ENCODE measurements around the gene HYAL1.

HYAL1 gene

DNA sequence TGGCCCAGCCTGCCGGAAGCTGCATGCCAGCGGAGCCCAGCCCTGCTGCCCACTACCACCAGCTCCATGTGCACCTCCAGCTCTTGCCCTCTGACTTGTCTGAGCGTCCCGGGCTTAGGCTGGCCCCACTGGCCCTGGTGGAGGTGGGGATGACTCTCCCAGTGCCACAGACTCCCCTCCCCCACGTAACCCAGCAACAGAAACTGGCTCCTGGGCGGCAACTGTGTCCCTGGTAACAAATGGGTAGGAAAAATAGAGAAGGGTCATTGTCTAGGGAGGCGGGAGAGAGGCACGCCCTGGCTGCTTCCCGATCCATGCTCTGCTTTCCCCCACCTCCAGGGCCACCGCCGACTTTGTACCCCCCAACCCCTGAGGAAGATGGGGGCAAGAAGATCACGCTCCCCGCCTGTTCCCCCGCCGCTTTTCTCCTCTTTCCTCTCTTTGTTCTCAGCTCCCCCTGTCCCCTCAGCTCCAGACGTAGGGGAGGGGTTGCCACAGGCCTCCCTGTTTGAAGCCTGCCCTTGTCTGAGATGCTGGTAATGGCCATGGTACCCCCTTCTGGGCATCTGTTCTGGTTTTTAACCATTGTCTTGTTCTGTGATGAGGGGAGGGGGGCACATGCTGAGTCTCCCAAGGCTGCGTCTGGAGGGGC, 45.2 kb downstream of the HYAL1 start:
- no peak overlapping the region for H3K27ac Mint-ChIP-seq
- H3K9me3 Mint-ChIP-seq = no peaks in the 10 kb centered on the region
- H3K4me3 Mint-ChIP-seq = no peak overlapping the region
- no peaks in the 10 kb centered on the region for H3K27me3 Mint-ChIP-seq
- peaks cover 2% of the 10 kb centered on the region for H3K36me3 Mint-ChIP-seq
- peaks cover 8% of the 10 kb centered on the region for H3K4me1 Mint-ChIP-seq

DNA sequence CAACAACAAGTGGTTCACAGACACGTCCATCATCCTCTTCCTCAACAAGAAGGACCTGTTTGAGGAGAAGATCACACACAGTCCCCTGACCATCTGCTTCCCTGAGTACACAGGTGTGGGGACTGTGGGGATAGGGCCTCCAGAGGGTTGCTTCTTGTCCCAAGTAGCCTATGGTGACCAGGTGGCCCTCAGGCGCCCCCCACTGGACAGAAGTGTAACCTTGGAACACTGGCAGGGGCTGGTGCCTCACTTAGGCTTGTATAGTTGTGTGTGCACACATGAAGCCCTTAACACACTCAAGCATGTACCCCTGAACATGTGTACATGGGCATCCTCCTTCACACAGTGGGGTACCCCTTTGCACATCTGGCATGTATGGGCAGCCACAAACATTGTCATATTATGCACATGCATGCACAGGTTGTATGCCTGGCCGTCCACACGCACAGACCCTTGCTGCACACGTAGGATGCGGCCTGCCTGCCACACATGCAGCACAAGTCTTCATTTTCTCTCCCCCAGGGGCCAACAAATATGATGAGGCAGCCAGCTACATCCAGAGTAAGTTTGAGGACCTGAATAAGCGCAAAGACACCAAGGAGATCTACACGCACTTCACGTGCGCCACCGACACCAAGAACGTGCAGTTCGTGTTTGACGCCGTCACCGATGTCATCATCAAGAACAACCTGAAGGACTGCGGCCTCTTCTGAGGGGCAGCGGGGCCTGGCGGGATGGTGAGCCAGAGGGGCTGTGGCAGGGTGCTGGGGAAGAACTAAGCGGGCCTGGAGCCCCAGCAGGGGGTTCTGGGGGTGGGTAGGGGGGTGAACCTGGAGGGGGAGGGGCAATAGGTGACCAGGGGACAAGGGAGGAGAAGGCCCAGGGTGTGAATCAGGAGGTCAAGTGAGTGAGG, 46.1 kb downstream of the HYAL1 start:
- Mint-ChIP-seq H3K4me3 (no peak overlapping the region), H3K27me3 (no peaks in the 10 kb centered on the region), H3K27ac (no peak overlapping the region), H3K36me3 (peaks cover 2% of the 10 kb centered on the region), H3K4me1 (peaks cover 8% of the 10 kb centered on the region), H3K9me3 (no peaks in the 10 kb centered on the region)

DNA sequence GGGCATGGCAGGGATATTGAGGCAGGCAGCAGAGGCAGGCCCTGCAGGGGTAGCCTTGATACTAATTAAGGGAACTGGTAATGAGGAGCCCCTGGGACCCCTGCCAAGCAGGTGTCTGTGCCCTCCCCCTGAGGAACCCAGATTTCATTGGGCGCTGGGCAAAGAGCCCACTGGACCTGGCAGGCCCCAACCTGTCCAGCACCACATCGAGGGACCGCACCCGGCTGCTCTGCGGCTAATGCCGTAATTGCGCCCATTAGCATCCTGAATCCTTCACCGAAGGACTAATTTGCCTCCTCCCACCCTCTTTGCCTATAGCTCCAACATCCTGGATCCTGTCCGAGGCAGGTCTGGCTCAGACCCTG, 48.1 kb downstream of the HYAL1 start:
- no peak overlapping the region for H3K4me3 Mint-ChIP-seq
- no peaks in the 10 kb centered on the region for H3K27me3 Mint-ChIP-seq
- peaks cover 2% of the 10 kb centered on the region for H3K36me3 Mint-ChIP-seq
- H3K4me1 Mint-ChIP-seq = peaks cover 19% of the 10 kb centered on the region
- H3K9me3 Mint-ChIP-seq = no peaks in the 10 kb centered on the region
- no peak overlapping the region for H3K27ac Mint-ChIP-seq

DNA sequence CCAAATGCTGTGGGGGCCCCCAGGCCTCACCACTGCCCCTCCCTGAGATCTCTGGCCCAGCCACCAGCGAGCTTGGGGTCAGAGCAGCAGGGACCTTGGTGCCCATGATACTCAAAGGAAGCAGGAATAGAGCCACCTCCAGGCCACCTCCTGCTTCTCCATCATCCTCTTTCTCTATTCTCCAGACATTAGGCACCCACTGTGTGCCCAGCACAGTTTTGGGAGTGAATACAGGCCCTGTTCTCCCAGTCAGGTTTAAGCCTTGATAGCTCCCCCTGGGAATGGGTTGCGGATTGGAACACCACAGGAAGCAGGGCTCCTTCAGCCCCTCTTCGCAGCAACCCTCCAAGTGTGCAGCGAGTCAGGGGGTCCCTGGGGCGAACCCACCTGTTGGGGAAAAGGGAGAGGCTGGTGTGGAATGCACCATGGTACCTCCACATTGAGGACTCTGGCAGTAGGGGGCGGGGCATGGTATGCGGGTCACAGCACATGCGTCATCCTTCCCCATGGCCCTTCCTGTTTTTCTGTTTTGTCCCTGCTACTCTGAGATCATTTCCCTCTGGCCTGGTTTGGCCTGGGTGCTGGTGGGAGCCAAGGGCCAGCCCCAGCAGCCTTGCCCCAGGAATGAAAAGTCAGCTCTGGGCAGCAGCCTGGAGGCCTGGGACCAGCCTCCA, 48.7 kb downstream of the HYAL1 start:
- H3K27ac Mint-ChIP-seq = no peak overlapping the region
- H3K27me3 Mint-ChIP-seq = no peaks in the 10 kb centered on the region
- H3K4me3 Mint-ChIP-seq = no peak overlapping the region
- H3K36me3 Mint-ChIP-seq = peaks cover 2% of the 10 kb centered on the region
- H3K9me3 Mint-ChIP-seq = no peaks in the 10 kb centered on the region
- peaks cover 22% of the 10 kb centered on the region for H3K4me1 Mint-ChIP-seq

DNA sequence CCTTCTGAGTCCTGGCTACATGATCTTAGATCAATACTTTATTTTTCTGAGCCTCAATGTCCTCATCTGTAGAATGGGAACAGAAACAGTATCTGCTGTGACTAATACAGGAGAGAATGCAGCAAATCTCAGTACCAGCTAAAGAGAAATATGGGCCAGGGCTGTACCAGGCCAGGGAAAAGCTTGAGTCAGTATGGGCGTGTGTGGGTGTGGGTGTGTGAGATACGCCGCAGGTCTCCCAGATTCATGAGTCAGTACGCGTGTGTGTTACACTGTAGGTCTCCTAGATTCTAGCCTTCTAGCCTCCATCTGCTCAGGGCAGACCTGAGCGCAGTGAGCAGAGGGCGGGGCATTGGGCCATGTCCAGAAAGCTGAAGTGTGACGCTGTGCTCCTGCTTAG, 52.2 kb downstream of the HYAL1 start:
- H3K9me3 Mint-ChIP-seq = no peaks in the 10 kb centered on the region
- H3K27ac Mint-ChIP-seq = peak overlapping the region; percentile 84
- no peaks in the 10 kb centered on the region for H3K36me3 Mint-ChIP-seq
- no peak overlapping the region for H3K4me3 Mint-ChIP-seq
- H3K27me3 Mint-ChIP-seq = no peaks in the 10 kb centered on the region
- H3K4me1 Mint-ChIP-seq = peaks cover 45% of the 10 kb centered on the region

DNA sequence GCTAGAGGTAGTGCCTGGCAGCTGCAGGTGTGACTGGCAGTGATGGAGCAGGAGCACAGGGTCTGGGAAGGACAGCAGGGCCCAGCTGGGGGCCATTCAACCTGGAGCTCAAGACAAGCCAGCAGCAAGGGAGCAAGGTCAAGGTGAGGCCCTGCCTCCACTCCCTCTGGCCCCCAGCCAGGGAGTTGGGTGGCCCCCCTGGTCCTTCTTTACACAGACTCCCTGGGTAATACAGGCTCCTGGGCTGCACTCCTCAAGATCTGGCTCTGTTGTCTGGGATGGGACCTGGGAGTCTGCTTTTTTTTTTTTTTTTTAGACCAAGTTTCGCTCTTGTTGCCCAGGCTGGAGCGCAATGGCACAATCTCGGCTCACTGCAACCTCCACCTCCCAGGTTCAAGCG, 52.9 kb downstream of the HYAL1 start:
- peak overlapping the region; percentile 47 for H3K27ac Mint-ChIP-seq
- H3K27me3 Mint-ChIP-seq = no peaks in the 10 kb centered on the region
- H3K4me1 Mint-ChIP-seq = peaks cover 52% of the 10 kb centered on the region
- no peak overlapping the region for H3K4me3 Mint-ChIP-seq
- no peaks in the 10 kb centered on the region for H3K36me3 Mint-ChIP-seq
- no peaks in the 10 kb centered on the region for H3K9me3 Mint-ChIP-seq

Measured in activated naive CD4-positive, alpha-beta T cell treated with anti-CD3 and anti-CD28 coated beads, Interleukin-2, amount 50 U/mL, for 24 hours (primary cell).